HAP-1 (cell line): ENCODE data around the gene ATP2A3.
"Not testable (repeated sequence)": the region's sequence is repeated elsewhere in the genome, so short reads cannot be mapped to it uniquely, and the experiment has no call there.

Experiments
- DNase-seq, 2 experiments: peaks; one replicate each; pipeline ENCODE4 v3.0.0-alpha.2; 2016 to 2020; ENCODE audit warnings: low spot score in 2 of 2
- H3K27me3 ChIP-seq: fragments of 250-450 bp; sonication (Bioruptor Pico); 2 replicates; pipeline ENCODE4 v1.5.1; 2020; ENCODE audit warnings: low read depth, mild to moderate bottlenecking, moderate library complexity
- H3K36me3 ChIP-seq: fragments of 250-450 bp; sonication (Bioruptor Pico); replicated peaks from 2 replicates; pipeline ENCODE4 v1.5.1; 2020; ENCODE audit warnings: mild to moderate bottlenecking
- H3K4me1 ChIP-seq: fragments of 250-450 bp; sonication (Bioruptor Pico); 2 replicates; pipeline ENCODE4 v1.5.1; 2020; ENCODE audit warnings: mild to moderate bottlenecking
- H3K4me3 ChIP-seq: fragments of 250-450 bp; sonication (Bioruptor Pico); 2 replicates; pipeline ENCODE4 v1.5.1; 2020; ENCODE audit warnings: mild to moderate bottlenecking, moderate library complexity
- H3K9me3 ChIP-seq: fragments of 250-450 bp; sonication (Bioruptor Pico); 2 replicates; pipeline ENCODE4 v1.5.1; 2020; ENCODE audit warnings: mild to moderate bottlenecking, moderate library complexity
- in situ Hi-C: fragments of 300-500 bp; cut with MboI; formaldehyde crosslinking; loops from 3 replicates; pipeline ENCODE4 v1.14.3; 2020; ENCODE audit warnings: low sequenced_read_pairs, inconsistent platforms, mixed read lengths

Gene ATP2A3

DNA sequence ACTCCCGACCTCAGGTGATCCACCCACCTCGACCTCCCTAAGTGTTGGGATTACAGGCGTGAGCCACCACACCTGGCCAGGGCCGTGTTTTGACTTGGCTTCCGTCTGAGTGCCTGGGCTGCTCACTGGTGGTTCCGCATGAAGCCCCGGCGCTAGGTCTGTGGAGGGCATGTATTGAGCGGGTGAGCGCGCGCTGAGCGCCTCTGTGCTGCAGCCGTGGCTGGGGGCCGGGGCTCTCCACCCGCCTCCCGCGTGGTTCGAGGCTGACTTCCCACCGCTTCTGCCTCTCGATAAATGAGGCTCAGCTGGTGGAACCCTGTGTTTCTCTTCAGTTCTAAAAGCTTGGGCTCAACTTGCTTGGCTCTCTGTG lies 38.9 kb upstream of the ATP2A3 start:
- in situ Hi-C loops: loop anchor here (5.0 to 10.0 kb wide), 2 partner anchors 91 to 268 kb away; no protein-coding TSS in a partner anchor
- DNase-seq: no peak
- H3K9me3 ChIP-seq: no peaks in the 10 kb centered on the region

DNA sequence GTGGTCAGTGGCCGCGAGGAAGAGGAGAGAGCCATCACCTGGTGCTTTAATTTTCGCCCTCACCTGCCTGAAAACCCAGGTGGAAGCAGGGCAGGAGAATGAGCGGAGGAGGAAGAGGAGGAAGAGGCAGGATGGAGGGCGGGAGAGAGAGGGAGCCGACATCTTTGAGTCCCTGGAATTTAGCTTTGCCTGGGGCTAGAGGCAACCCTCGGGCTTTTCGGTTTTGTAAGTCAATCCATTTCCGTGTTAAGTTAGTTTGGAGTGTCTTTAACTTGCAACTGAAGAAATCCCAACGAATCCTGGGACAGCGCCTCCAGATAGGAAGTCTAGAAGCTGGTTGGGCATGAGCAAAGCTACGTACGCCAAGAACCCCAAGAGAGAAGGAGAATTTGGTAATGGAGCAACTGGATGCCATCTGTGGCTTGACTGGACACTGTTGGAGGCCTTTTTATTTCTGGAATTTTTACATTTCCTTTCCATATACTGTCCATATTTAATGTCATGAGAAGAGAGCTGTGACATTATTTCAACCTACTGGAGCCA lies 36.9 kb upstream of the ATP2A3 start:
- in situ Hi-C loops: loop anchor here (5.0 to 10.0 kb wide), 2 partner anchors 89 to 266 kb away; no protein-coding TSS in a partner anchor

More for the DNA sequence above, 38.9 kb upstream of the ATP2A3 start:
- peaks cover 4% of the 10 kb centered on the region for H3K36me3 ChIP-seq
- no peaks in the 10 kb centered on the region for H3K27me3 ChIP-seq
- no peak overlapping the region for H3K4me3 ChIP-seq
- no peaks in the 10 kb centered on the region for H3K4me1 ChIP-seq

DNA sequence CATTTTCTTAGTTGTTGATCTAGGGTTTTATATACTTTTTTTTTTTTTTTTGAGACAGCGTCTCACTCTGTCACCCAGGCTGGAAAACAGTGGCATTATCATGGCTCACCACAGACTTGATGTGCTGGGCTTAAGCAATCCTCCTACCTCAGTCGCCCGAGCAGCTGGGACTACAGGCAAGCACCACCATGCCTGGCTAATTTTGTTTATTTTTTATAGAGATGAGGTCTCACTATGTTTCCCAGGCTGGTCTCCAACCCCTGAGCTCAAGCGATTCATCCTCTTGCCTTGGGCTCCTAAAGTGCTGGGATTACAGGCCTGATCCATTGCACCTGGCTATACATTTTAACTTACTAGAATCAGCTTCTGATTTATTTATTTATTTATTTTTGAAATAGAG lies 34.2 kb upstream of the ATP2A3 start:
- Histone ChIP-seq H3K36me3 (no peaks in the 10 kb centered on the region), H3K4me1 (no peaks in the 10 kb centered on the region)
- in situ Hi-C loops: no loop called here

More for the DNA sequence above, 36.9 kb upstream of the ATP2A3 start:
- H3K4me1 ChIP-seq: no peaks in the 10 kb centered on the region
- no peak overlapping the region for H3K4me3 ChIP-seq
- no peaks in the 10 kb centered on the region for H3K9me3 ChIP-seq
- DNase-seq: no peak
- H3K27me3 ChIP-seq: no peaks in the 10 kb centered on the region
- H3K36me3 ChIP-seq: no peaks in the 10 kb centered on the region; the same call in 1 of the 2 replicates

GRCh38 chr17:3995067-3995466 lies 30.8 kb upstream of the ATP2A3 start:
- H3K9me3 ChIP-seq: no peaks in the 10 kb centered on the region
- in situ Hi-C loops: no loop called here
- no peak for DNase-seq
- no peaks in the 10 kb centered on the region for H3K36me3 ChIP-seq
- H3K4me1 ChIP-seq: no peaks in the 10 kb centered on the region
- 0 out of 2 replicates have a peak, but pooled peaks cover 3% of the 10 kb centered on the region for H3K27me3 ChIP-seq
- H3K4me3 ChIP-seq: no peak overlapping the region

More for the DNA sequence above, 34.2 kb upstream of the ATP2A3 start:
- DNase-seq: no peak
- no peaks in the 10 kb centered on the region for H3K9me3 ChIP-seq
- H3K27me3 ChIP-seq: 0 out of 2 replicates have a peak, but pooled peaks cover 3% of the 10 kb centered on the region
- H3K4me3 ChIP-seq: no peak overlapping the region

DNA sequence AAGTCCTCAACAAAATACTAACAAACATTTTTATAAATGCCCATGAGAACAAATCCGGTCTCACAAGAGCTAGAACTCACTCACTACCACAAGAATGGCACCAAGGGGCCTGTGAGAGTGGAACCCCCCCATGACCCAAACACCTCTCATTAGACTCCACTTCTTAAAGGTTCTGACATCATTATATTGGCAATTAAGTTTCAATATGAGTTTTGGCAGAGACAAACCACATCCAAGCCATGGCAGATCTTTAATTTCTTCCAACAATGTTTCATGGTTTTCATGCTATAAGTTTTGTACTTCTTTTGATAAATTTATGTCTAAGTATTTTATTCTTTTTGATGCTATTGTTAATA lies 30.0 kb upstream of the ATP2A3 start:
- no peaks in the 10 kb centered on the region for H3K4me1 ChIP-seq
- no peaks in the 10 kb centered on the region for H3K9me3 ChIP-seq
- H3K36me3 ChIP-seq: no peaks in the 10 kb centered on the region
- H3K4me3 ChIP-seq: no peak overlapping the region
- in situ Hi-C loops: loop anchor here (5.0 kb wide), 1 partner anchor 62 kb away; no protein-coding TSS in a partner anchor
- 0 out of 2 replicates have a peak, but pooled peaks cover 3% of the 10 kb centered on the region for H3K27me3 ChIP-seq
- DNase-seq: no peak

DNA sequence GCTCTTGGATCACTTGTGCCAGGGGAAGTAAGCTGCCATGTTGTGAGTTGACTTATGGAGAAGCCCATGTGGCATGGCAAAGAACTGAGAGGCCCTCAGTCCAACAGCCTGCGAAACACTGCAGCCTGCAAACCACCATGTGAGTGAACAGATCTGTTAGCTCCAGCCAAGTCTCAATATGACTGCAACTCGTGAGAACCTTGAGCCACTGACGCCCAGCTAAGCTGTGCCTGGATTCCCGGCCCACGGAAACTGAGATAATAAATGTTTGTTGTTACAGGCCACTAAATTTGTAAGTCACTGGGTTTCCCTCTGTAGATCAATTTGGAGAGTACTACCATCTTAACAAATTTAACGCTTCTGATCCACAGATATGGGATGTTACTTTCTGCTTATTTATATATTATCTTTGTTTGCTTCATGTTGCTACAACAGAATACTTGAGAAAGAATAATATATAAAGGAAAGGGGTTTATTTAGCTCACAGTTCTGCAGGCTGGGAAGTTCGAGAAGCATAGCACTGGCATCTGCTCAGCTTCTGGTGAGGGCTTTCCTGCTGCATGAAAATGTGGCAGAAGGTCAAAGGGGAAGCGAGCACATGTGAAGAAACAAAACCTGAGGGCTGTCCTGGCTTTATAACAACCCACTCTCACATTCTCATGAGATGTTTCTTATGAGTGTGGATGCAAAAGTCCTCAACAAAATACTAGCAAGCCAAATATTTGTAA lies 29.4 kb upstream of the ATP2A3 start:
- no peaks in the 10 kb centered on the region for H3K9me3 ChIP-seq
- in situ Hi-C loops: loop anchor here (5.0 kb wide), 1 partner anchor 61 kb away; no protein-coding TSS in a partner anchor
- no peak overlapping the region for H3K4me3 ChIP-seq
- H3K4me1 ChIP-seq: no peaks in the 10 kb centered on the region
- no peak for DNase-seq
- 0 out of 2 replicates have a peak, but pooled peaks cover 3% of the 10 kb centered on the region for H3K27me3 ChIP-seq
- no peaks in the 10 kb centered on the region for H3K36me3 ChIP-seq

- no peaks in the 10 kb centered on the region for H3K9me3 ChIP-seq
- H3K4me3 ChIP-seq: no peak overlapping the region
- H3K27me3 ChIP-seq: 0 out of 2 replicates have a peak, but pooled peaks cover 3% of the 10 kb centered on the region
- no peaks in the 10 kb centered on the region for H3K4me1 ChIP-seq
- in situ Hi-C loops: loop anchor here (5.0 kb wide), 1 partner anchor 60 kb away; no protein-coding TSS in a partner anchor
- no peaks in the 10 kb centered on the region for H3K36me3 ChIP-seq
- DNase-seq: no peak
Measured at GRCh38 chr17:3992370-3992769, 28.1 kb upstream of the ATP2A3 start.

DNA sequence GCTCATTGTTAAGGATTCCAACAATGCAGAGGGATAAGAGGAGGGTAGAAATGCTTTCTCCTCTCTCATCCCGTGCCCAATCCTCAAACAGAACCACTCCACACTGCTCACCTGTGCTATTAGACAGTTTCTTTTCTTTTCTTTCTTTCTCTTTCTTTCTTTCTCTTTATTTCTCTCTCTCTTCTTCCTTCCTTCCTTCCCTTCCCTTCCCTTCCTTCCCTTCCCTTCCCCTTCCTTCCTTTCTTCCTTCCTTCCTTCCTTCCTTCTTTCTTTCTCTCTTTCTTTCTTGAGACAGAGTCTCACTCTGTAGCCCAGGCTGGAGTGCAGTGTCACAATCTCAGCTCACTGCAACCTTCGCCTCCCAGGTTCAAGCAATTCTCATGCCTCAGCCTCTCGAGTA lies 27.5 kb upstream of the ATP2A3 start:
- not testable (repeated sequence) for H3K27me3 ChIP-seq, DNase-seq, H3K4me3 ChIP-seq, H3K9me3 ChIP-seq, H3K4me1 ChIP-seq, H3K36me3 ChIP-seq
- in situ Hi-C loops: loop anchor here (5.0 kb wide), 1 partner anchor 59 kb away; no protein-coding TSS in a partner anchor

GRCh38 chr17:3990386-3991127 lies 26.3 kb upstream of the ATP2A3 start:
- no peaks in the 10 kb centered on the region for H3K36me3 ChIP-seq
- no peak overlapping the region for H3K4me3 ChIP-seq
- in situ Hi-C loops: loop anchor here (5.0 kb wide), 1 partner anchor 58 kb away; no protein-coding TSS in a partner anchor
- no peak for DNase-seq
- H3K27me3 ChIP-seq: 0 out of 2 replicates have a peak, but pooled peaks cover 2% of the 10 kb centered on the region
- H3K4me1 ChIP-seq: no peaks in the 10 kb centered on the region
- no peaks in the 10 kb centered on the region for H3K9me3 ChIP-seq

DNA sequence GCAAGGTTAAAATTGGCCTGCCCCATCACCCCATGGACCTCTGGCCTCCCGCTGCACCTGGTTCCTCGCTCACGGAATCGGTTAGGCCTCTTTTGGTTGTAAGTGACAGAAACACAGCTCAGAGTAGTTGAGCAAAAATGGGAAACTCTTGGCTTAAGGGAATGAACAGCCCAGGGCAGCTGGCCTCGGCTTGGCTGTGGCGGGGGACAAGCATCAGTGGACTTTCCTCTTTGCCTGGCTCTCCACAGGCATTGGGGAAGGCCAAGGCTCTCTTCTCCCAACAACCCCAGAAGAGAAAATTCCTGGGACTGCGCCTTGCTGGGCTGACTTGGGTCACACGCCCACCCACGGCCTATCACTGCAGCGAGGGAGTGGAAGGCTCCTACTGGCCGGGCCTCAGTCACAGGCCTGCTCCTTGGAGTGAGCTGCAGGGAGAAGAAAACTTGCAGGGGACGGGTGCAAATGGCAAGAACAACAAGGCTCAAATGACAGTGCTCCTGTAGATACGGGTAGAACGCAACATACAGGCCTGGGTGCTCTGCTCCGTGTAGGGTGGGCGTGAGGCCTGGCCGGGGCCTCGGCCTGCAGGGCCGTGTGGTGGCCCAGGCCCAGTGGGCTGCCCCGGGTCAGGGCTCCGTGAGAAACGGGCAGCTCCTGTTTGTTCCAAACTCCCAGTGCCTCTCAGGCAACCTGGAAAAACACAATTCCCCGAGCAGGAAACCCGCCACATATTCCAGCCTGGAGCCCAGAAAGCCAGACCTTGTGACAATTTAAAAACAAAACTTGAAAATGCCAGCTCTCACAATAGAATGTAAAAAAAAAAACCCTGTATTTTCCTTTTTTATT lies 25.0 kb upstream of the ATP2A3 start:
- H3K4me1 ChIP-seq: no peaks in the 10 kb centered on the region
- H3K4me3 ChIP-seq: no peak overlapping the region
- no peaks in the 10 kb centered on the region for H3K36me3 ChIP-seq
- DNase-seq: no peak
- H3K27me3 ChIP-seq: no peaks in the 10 kb centered on the region
- in situ Hi-C loops: no loop called here
- no peaks in the 10 kb centered on the region for H3K9me3 ChIP-seq

DNA sequence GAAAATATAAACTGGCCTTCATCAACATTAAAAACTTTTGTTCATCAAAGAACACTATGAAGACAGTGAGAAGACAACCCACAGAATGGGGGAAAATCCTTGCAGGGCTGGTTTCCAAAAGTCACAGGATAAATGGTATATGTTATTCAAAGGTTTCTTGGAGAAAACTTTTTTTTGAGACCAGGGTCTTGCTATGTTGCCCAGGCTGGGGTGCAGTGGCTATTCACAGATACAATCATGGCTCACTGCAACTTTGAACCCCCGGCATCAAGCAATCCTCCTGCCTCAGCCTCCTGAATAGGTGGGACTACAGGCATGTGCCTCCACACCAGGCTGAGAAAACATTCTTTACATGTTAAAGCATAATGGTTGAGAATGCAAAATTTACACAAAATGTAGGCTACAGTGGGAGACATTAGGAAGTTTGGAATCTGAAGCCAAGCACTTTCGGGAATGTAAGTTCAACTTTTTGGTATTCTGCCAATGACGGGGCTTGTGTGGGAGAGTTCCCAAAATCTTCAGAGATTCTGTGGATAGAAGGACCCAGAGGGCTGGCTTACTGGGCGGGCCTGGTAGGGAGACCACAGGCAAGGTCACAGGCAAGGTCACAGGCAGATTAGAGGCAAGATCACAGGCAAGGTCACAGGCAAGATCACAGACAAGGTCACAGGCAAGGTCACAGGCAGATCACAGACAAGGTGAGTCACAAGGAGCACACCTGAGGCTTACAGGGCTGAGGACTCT lies 24.2 kb upstream of the ATP2A3 start:
- in situ Hi-C loops: no loop called here
- DNase-seq: no peak
- Histone ChIP-seq H3K27me3 (no peaks in the 10 kb centered on the region), H3K4me3 (no peak overlapping the region), H3K9me3 (no peaks in the 10 kb centered on the region), H3K4me1 (no peaks in the 10 kb centered on the region), H3K36me3 (no peaks in the 10 kb centered on the region)

DNA sequence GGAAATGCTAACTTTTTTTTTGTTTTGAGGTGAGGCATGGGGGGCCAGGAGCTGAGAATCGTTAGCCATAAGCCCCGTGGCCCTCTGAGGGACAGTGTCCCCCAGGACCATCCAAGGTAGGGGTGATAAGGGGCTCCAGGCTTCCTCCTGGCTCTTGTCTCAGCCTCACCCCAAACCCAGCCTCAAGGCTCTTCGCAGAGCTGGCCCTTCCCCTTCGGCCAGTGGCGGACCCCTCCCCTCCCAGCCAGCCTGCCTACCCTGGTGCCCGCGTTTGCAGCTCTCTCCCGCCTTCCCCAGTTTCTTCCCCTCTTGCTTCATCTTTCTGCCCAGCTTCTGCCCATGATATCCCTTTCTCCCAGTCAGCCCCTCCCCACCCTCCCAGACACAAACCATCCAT lies 22.7 kb upstream of the ATP2A3 start:
- Histone ChIP-seq H3K4me1 (no peaks in the 10 kb centered on the region), H3K9me3 (no peaks in the 10 kb centered on the region), H3K4me3 (no peak overlapping the region), H3K27me3 (no peaks in the 10 kb centered on the region), H3K36me3 (no peaks in the 10 kb centered on the region)
- DNase-seq: no peak
- in situ Hi-C loops: no loop called here
